ENCODE measurements around the gene PAQR3.

PAQR3 gene

DNA sequence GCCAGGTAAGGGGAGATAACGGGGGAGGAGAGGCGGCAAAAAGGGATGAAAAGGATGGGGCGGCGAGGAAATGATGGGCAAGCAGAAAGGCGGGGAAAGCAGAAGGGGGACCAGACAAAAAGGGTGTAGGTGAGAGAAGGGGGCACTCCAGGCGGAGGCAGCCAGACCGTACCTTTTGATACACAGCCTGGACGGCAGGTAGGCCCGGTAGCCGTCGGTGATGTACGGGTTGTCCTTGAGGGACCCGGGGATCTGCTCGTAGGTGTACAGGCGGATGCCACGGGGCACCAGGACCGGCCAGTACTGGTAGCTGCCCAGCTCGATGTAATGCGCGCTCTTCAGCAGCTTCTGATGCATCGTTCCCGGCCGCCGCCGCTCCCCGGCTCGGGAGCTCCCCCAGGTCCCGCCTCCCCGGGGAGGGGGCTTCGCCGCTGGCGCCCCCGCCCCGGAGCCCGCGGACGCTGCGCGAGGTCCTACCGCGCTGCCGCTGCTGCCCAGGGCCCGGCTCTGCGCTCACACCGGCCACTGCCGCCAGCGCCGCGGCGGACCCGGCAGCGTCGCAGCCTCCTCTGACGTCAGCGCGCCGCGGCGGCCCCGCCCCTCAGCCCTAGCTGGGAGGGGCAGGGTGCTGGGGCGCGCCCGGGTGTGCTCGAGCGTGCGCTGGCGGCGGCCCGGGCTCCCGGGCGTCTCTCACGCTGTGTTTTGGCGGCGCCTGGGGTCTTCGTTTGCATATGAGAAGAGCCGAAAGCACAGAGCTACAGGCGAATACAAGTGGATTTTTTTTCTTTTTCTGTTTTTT, at the start of gene PAQR3:
Gene PAQR3 (minus strand): TSS at position 571 of the 799 bp plus-strand sequence. CDS start 214 bp downstream, at position 357.
- DNase-seq, result peak; percentile 73

GRCh38 chr4:78987683-78988082, 48.4 kb upstream of the PAQR3 start:
- DNase-seq, result no peak

DNA sequence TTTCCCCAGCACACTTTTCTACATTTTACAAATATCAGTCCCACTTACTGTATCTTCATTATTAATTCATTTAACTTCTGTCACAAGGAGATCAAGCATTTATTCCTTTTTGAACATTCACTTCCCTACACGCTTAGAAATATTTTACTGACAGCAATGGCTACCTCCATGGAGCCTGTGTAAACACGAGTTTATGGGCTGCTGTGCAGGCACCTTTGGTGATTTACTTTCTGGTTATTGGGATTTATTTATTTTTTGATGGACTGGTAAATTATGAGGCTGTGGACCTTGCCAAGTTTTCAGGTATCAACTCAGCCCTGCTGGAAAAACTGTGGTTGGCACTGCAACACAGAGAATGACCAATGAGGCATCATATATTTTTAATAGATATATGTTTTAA, 45.4 kb upstream of the PAQR3 start:
- no peak for DNase-seq

DNA sequence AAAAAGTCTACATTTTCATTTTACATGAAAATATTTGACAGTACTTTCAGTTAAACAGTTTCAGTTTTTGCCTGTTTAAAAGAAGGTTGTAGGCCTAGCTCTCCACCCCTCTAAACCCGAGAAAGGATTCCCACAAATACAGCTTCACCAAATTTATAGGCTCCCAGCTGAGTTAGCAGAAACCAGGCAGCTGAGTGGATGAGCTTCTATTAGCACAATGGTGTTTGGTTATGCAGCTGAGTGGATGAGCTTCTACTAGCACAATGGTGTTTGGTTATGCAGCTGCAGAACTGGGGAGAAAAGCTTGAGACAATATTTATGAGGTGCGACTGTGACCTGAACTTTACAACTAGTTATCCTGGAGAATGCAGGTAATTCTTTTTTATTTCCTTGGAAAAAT, 36.6 kb upstream of the PAQR3 start:
- DNase-seq, result no peak

GRCh38 chr4:78971776-78972175, 32.5 kb upstream of the PAQR3 start:
- no peak for DNase-seq

- DNase-seq, result no peak
Observed at GRCh38 chr4:78971326-78971725, 32.1 kb upstream of the PAQR3 start.

DNA sequence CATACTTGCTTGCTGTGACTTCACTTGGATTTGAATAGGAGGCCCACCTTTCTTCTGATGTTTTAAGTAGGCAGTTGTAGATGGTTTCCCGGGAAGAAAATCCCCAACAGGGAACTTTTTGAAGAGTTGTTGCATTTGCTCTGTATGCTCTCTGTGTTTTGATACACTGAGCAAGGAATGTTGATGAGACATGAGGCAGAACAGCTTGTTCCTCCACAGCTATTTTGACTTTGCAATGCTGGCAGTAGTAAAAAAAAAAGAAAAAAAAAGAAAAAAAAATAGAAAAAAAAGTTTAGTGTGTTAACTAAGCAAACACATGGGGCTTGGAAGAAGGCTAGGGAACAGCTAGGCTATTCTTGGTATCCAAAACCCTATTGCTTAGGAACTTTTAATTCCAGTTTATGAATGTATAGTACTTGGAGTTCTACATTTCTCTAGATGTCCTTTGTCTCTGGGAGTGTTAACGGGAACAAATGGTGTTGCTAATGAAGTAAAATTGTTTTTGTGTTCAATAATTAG, 23.4 kb upstream of the PAQR3 start:
- no peak for DNase-seq

DNA sequence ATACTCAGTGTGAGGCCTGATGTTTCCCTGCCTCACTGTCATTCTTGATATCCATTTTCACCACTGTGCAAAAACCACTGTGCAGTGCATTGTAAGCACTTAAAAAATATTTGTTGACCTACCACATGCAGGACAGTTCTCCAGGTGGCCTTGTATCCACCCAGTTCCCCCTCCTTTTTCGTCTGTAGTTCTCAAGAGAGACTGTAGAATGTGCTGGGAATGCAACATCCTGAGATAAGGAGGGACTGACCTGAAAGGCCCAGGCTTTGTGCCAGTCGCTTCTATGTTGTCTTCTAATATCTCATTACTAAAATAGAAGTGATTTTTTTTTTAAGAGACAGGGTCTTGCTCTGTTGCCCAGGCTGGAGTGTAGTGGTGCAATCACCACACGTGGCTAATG, 21.7 kb upstream of the PAQR3 start:
- DNase-seq, result no peak

DNA sequence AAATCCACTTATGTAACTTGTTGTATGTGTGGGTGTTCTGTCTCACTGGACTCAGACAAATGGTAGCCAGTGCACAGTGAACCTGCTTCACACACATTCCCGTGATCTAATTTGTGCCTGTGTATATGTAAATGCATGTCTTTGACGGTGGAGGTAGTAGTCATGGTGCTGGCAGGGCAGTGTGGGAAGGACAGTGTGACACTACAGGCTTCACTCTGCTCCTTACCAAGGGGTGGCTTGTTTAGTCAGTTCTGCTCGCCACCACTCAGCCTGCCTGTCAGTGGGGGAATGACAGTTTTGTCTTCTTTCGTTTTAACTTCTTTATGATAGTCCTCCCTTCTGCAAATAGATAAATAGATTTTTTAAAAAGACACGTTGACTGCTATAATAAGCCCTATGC, 17.7 kb upstream of the PAQR3 start:
- no peak for DNase-seq

GRCh38 chr4:78953769-78954666, 14.8 kb upstream of the PAQR3 start:
- no peak for DNase-seq

- no peak for DNase-seq
Observed at GRCh38 chr4:78953231-78953630, 14.0 kb upstream of the PAQR3 start.

DNA sequence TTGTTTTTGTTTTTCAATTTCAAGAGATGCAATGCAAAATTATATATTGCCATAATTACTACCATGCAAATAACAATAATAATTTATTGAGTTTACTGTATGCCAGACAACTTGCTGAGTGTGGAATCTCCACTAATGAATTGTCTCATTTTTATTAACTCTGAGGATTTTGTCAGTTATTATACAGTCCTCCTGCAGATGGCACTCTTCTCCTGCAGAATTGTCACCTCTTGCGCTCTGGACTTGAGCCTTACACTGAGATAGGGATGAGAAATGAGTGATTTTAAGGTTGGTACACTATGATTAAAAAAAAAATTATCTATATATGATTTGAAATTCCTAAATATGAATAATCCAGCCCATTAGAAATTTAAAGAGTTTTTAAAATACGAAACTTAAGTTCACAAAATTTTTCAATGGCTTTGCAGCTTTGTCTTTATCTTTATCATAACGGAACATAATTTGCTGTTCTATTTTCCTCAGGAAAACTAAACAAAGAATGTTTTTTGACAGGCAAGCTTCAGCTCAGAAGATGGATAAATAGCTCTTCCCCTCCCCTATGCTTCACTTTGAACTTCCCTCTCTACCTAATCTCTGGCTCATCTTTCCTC, 12.7 kb upstream of the PAQR3 start:
- DNase-seq, result no peak

DNA sequence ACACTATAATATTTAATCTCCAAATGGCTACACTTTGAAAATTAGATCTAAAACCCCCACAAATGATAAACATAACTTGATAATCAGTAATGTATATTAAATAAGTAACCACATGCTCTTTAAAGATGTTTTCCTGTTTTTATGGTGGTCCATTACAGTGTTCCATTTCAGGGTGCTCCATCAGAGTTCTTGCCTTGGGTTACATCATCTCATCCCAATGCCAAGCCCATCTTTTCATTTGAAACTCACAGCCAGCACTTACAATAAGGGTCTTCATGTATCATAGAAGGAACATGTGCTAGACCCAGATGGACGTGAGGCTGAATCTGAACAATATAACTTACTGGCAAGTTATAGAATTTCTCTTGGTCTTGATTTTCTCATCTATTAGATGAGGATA, 10.5 kb upstream of the PAQR3 start:
- no peak for DNase-seq

GRCh38 chr4:78945651-78946179, 6.5 kb upstream of the PAQR3 start:
- no peak for DNase-seq

DNA sequence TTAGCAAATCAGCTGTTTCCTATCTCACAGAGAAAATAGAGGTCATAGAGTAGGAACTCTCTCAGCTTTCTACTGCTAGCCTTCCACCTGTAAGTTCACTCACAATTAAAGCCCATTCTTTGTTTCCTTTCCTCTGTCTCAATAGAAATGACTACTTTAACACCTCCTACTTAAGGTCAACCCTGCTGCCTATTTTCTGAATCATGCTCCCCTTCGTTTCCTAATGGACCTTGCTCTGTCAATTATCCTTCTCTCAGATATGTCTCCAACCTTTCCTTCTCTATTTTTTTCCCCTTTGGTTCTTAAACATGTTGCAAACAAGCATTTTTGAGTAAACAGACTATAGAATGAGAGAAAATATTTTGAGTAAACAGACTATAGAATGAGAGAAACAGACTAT, 5.1 kb upstream of the PAQR3 start:
- DNase-seq, result no peak

DNA sequence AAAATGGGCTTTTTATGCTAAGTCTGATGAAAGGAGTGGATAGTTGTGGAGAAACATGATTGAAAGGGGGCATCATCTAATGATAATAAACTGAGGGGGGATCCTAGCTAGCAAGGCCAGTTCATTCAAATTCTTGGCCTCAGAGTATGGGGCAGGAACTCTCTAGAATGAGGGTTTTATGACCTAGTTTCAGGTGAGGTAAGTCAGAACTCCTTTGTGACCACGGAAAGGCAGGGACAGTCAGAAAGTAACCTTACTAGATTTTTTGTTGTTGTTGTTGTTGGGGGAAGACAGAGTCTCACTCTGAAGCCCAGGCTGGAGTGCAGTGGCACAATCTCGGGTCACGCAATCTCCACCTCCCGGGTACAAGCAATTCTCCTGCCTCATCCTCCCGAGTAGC, 1.5 kb upstream of the PAQR3 start:
- no peak for DNase-seq

DNA sequence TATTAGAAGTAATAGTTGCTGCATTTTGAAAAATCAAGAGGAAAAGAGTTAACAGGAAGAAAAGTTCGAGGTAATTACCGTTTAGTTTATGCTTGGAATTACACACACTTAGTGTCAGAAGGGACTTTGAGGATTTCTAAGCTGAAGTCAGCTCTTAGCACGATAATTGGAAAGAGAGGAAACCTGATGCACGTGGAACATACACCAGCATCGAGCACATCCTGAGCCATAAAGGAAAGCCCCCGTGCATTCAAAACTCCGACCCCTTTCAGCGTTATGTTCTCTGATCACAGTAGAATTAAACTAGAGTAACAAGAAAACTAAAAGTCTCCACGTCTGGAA, 400 bp upstream of the PAQR3 start:
- no peak for DNase-seq

GRCh38 chr4:78938474-78938867, 767 bp downstream of the PAQR3 start:
- DNase-seq, result no peak

DNA sequence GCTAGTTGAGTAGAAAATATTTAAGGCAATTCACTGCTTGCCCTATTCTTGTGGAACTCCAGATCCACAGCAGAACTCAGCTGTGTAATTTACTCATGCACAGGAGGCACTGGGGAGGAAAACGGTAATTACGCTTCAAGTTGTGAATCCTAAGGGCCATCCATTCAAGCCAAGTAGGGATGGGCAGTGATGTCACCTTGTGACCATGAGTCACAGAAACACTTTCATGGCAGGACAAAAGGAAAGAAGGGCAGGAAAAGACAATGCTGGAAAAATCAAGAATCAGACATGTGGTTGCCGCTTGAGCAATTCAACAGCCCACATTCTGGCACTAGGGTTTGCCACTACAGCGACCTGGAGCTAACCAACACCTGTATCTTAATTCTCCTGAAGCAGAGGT, 1.4 kb downstream of the PAQR3 start:
- DNase-seq, result no peak

DNA sequence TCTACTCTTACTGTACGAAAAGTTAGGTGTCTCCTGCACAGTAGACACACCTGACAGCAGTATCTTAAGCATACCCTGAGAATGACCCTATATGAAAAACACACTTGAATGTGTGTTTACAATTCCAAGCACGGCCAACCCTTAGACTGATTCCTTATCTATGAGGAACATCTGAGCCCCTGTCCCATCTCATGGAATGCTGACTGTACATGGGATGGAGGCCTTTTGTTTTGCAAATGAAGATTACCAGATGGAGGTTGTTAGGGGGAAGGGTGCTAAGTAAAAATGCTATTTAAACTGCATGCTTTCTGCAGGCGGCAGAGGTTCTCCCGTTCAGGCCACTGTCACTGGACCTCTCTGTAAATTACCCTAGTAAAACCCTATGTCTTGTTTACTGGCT, 2.2 kb downstream of the PAQR3 start:
- no peak for DNase-seq

- DNase-seq, result no peak
Observed at GRCh38 chr4:78930016-78930629, 9.1 kb downstream of the PAQR3 start.

- DNase-seq, result no peak
Observed at GRCh38 chr4:78928835-78929234, 10.4 kb downstream of the PAQR3 start.

DNA sequence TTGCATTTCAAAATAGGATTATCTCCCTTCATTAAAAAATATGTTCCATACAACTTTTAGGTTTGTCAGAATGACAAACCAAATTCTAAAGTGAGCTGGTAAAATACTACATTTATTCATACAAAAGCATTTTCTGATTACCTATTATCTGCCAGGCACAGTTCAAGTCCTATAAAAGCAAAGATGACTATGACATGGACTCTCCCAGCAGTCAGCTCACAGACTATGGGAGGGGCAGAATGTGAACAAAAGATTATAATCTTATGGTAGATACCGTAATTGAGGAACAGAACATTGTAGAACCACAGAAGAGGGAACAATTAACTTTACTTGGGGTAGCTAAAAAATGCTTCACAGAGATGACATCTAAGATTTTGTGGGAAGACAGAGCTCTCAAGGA, 12.4 kb downstream of the PAQR3 start:
- DNase-seq, result no peak

Measured in NCI-H1048 (cell line).